LHCN-M2 (cell line): ENCODE data around the gene XRCC4. TPM values are rescaled to one million over a fixed set of nuclear protein-coding genes. Genes with fewer than 3 reads are reported as not detected.
"Not testable (repeated sequence)": the region's sequence is repeated elsewhere in the genome, so short reads cannot be mapped to it uniquely, and the experiment has no call there.

Source experiments
- DNase-seq: peaks from one replicate; pipeline ENCODE4 v3.0.0-alpha.2; 2012; ENCODE audit warnings: low read depth
- total RNA-seq: library from RNA; depleted of rRNA; stranded (reverse); fragments of >200 nt; gene quantifications from 2 replicates; pipeline ENCODE4 v1.2.3, GENCODE V29; 2014

The XRCC4 gene
- total RNA-seq, 1 experiment from 2014 or later, result 14.3 TPM

GRCh38 chr5:83177803-83178202, 100.5 kb downstream of the XRCC4 start:
- no peak for DNase-seq

- DNase-seq, result no peak
These were observed 102.6 kb downstream of the XRCC4 start for GRCh38 chr5:83179966-83180365.

- peak; percentile 12 for DNase-seq
These were observed 107.2 kb downstream of the XRCC4 start for GRCh38 chr5:83184534-83184933.

GRCh38 chr5:83192947-83193346, 115.6 kb downstream of the XRCC4 start:
- DNase-seq, result no peak

GRCh38 chr5:83197326-83197967, 120.1 kb downstream of the XRCC4 start:
- DNase-seq, result no peak

- DNase-seq, result peak; percentile 2
These were observed 121.8 kb downstream of the XRCC4 start for GRCh38 chr5:83199126-83199525.

GRCh38 chr5:83204651-83205050, 127.3 kb downstream of the XRCC4 start:
- DNase-seq, result no peak

- no peak for DNase-seq
These were observed 132.6 kb downstream of the XRCC4 start for GRCh38 chr5:83209963-83210362.

- no peak for DNase-seq
These were observed 141.7 kb downstream of the XRCC4 start for GRCh38 chr5:83219077-83219476.

GRCh38 chr5:83219495-83219894, 142.1 kb downstream of the XRCC4 start:
- no peak for DNase-seq

- DNase-seq, result peak; percentile 1
These were observed 143.0 kb downstream of the XRCC4 start for GRCh38 chr5:83220331-83220730.

- DNase-seq, result peak; percentile 57
These were observed 145.6 kb downstream of the XRCC4 start for GRCh38 chr5:83222906-83223305.

- DNase-seq, result no peak
These were observed 150.3 kb downstream of the XRCC4 start for GRCh38 chr5:83227611-83228010.

GRCh38 chr5:83230511-83230910, 153.2 kb downstream of the XRCC4 start:
- DNase-seq, result no peak

- no peak for DNase-seq
These were observed 167.2 kb downstream of the XRCC4 start for GRCh38 chr5:83244516-83244915.

- DNase-seq, result no peak
These were observed 167.7 kb downstream of the XRCC4 start for GRCh38 chr5:83245037-83245436.

- DNase-seq, result no peak
These were observed 168.7 kb downstream of the XRCC4 start for GRCh38 chr5:83246071-83246470.

- no peak for DNase-seq
These were observed 171.8 kb downstream of the XRCC4 start for GRCh38 chr5:83249156-83249555.

- DNase-seq, result no peak
These were observed 174.5 kb downstream of the XRCC4 start for GRCh38 chr5:83251849-83252248.

- no peak for DNase-seq
These were observed 176.4 kb downstream of the XRCC4 start for GRCh38 chr5:83253720-83254119.

GRCh38 chr5:83255268-83255667, 177.9 kb downstream of the XRCC4 start:
- peak; percentile 71 for DNase-seq

GRCh38 chr5:83256091-83256780, 178.9 kb downstream of the XRCC4 start:
- peak; percentile 27 for DNase-seq

- DNase-seq, result not testable (repeated sequence)
These were observed 180.3 kb downstream of the XRCC4 start for GRCh38 chr5:83257684-83258083.
